PC-9 (cell line): ENCODE data around the gene ADGRD2. TPM values are rescaled to one million over a fixed set of nuclear protein-coding genes. Genes with fewer than 3 reads are reported as not detected.

Experiments
- BruUV-seq: library from RNA; stranded (reverse); fragments of 400-500 nt; replicated peaks from 2 replicates; lab custom pipeline; 2021; lab: Mats Ljungman, UMichigan
- CTCF ChIA-PET: fragments of 300-600 bp; sonication (Branson Sonifier 250); formaldehyde crosslinking; loops from one replicate; lab custom pipeline; 2022; ENCODE audit warnings: antibody characterized with exemption; lab: Charles Lee
- POLR2A ChIA-PET: fragments of 300-600 bp; sonication (Branson Sonifier 250); formaldehyde crosslinking; loops from one replicate; lab custom pipeline; 2022; ENCODE audit warnings: antibody characterized with exemption; ENCODE audit not compliant: unreplicated experiment; lab: Charles Lee
- DNase-seq, 2 experiments: peaks; one replicate each; pipeline versions ENCODE4 v3.0.0 to v3.0.0-alpha.2; 2015 to 2022; ENCODE audit warnings: mixed read lengths in 1 of 2
- H2AFZ ChIP-seq: fragments of 200-600 bp; sonication (generic); 2 replicates; pipeline ENCODE4 v1.8.1; 2017; ENCODE audit warnings: antibody characterized with exemption
- H3F3A ChIP-seq: fragments of 200-600 bp; sonication (generic); 2 replicates; pipeline ENCODE4 v1.8.1; 2017; ENCODE audit warnings: antibody characterized with exemption, mild to moderate bottlenecking, low read depth; ENCODE audit not compliant: insufficient read depth
- H3K27ac ChIP-seq: fragments of 200-600 bp; sonication (generic); 2 replicates; pipeline ENCODE4 v1.6.1; 2016; ENCODE audit warnings: mixed run types
- H3K27me3 ChIP-seq: fragments of 200-600 bp; sonication (generic); 2 replicates; pipeline ENCODE4 v1.6.1; 2016; ENCODE audit warnings: low read depth, mixed run types; ENCODE audit not compliant: insufficient read depth
- H3K36me3 ChIP-seq: fragments of 200-600 bp; sonication (generic); 2 replicates; pipeline ENCODE4 v1.6.1; 2016; ENCODE audit warnings: low read depth, mixed run types
- H3K4me1 ChIP-seq: fragments of 200-600 bp; sonication (generic); replicated peaks from 2 replicates; pipeline ENCODE4 v1.6.1; 2016; ENCODE audit warnings: mixed run types; ENCODE audit not compliant: insufficient read depth
- H3K4me2 ChIP-seq: fragments of 200-600 bp; sonication (generic); 2 replicates; pipeline ENCODE4 v1.6.1; 2017; ENCODE audit warnings: mixed run types
- H3K4me3 ChIP-seq: fragments of 200-600 bp; sonication (generic); 2 replicates; pipeline ENCODE4 v1.6.1; 2016; ENCODE audit warnings: mixed run types
- H3K79me2 ChIP-seq: fragments of 200-600 bp; sonication (generic); 2 replicates; pipeline ENCODE4 v1.6.1; 2017; ENCODE audit warnings: low read depth, mixed run types
- H3K9me2 ChIP-seq: fragments of 200-600 bp; sonication (generic); 2 replicates; pipeline ENCODE4 v1.8.1; 2017; ENCODE audit warnings: mild to moderate bottlenecking; ENCODE audit not compliant: insufficient read depth
- H3K9me3 ChIP-seq: fragments of 200-600 bp; sonication (generic); 2 replicates; pipeline ENCODE4 v1.8.1; 2016; ENCODE audit warnings: low read depth; ENCODE audit not compliant: insufficient read depth
- H4K20me1 ChIP-seq: fragments of 200-600 bp; sonication (generic); 2 replicates; pipeline ENCODE4 v1.8.1; 2017; ENCODE audit not compliant: insufficient read depth
- CTCF ChIP-seq: fragments of 200-600 bp; sonication (generic); conservative IDR thresholded peaks from 2 replicates; pipeline ENCODE4 v1.6.1; 2017; ENCODE audit warnings: mixed run types, antibody characterized with exemption, mild to moderate bottlenecking, moderate library complexity
- EZH2 ChIP-seq: fragments of 200-600 bp; sonication (generic); IDR thresholded peaks from 2 replicates; pipeline ENCODE4 v1.8.0; 2017; ENCODE audit warnings: antibody characterized with exemption, low read depth
- intact Hi-C: fragments of 100-400 bp; cut with micrococcal nuclease; formaldehyde crosslinking; loops from one replicate; pipeline ENCODE4 v1.10.0; 2022; ENCODE audit not compliant: unreplicated experiment
- total RNA-seq: library from RNA; stranded (reverse); gene quantifications from 2 replicates; pipeline ENCODE4 v1.2.3, GENCODE V29; 2021

ADGRD2 gene
- total RNA-seq, 1 experiment from 2014 or later: not detected

- Histone ChIP-seq H3K4me1 (no peaks in the 10 kb centered on the region), H3K79me2 (no peaks in the 10 kb centered on the region), H3K27ac (no peak overlapping the region), H2AFZ (no peak overlapping the region), H3K36me3 (no peaks in the 10 kb centered on the region), H3K4me2 (no peak overlapping the region), H3K4me3 (no peak overlapping the region), H3F3A (no peaks in the 10 kb centered on the region; the same call in 1 of the 2 replicates), H3K9me3 (no peaks in the 10 kb centered on the region), H3K27me3 (no peaks in the 10 kb centered on the region), H3K9me2 (no peaks in the 10 kb centered on the region), H4K20me1 (no peaks in the 10 kb centered on the region)
- POLR2A ChIA-PET: no interaction called here
- no peak for TF ChIP-seq EZH2
- no peak for TF ChIP-seq CTCF
- BruUV-seq: no TSS peak
- intact Hi-C loops: no loop called here
- CTCF ChIA-PET: no interaction called here
- DNase-seq: no peak
Observed at GRCh38 chr9:124510650-124511425, 60.6 kb downstream of the ADGRD2 start.

- Histone ChIP-seq H3K79me2 (no peaks in the 10 kb centered on the region), H4K20me1 (no peaks in the 10 kb centered on the region), H2AFZ (no peak overlapping the region), H3K4me1 (no peaks in the 10 kb centered on the region), H3K27me3 (no peaks in the 10 kb centered on the region), H3K4me2 (no peak overlapping the region), H3K9me2 (no peaks in the 10 kb centered on the region), H3K9me3 (no peaks in the 10 kb centered on the region), H3K36me3 (no peaks in the 10 kb centered on the region), H3F3A (no peaks in the 10 kb centered on the region; the same call in 1 of the 2 replicates), H3K27ac (no peak overlapping the region), H3K4me3 (no peak overlapping the region)
- intact Hi-C loops: no loop called here
- no peak for DNase-seq
- TF ChIP-seq CTCF: no peak
- TF ChIP-seq EZH2: no peak
- BruUV-seq: no TSS peak
- CTCF ChIA-PET: no interaction called here
- POLR2A ChIA-PET: no interaction called here
Observed at GRCh38 chr9:124511426-124511840, 61.2 kb downstream of the ADGRD2 start.

- H3K36me3 ChIP-seq: no peaks in the 10 kb centered on the region
- H3F3A ChIP-seq: no peaks in the 10 kb centered on the region; the same call in 1 of the 2 replicates
- no peak for TF ChIP-seq EZH2
- TF ChIP-seq CTCF: no peak
- no peak overlapping the region for H3K4me2 ChIP-seq
- ChIA-PET POLR2A (no interaction called here), CTCF (no interaction called here)
- no TSS peak for BruUV-seq
- no peaks in the 10 kb centered on the region for H3K9me2 ChIP-seq
- H3K27ac ChIP-seq: no peak overlapping the region
- H3K4me1 ChIP-seq: no peaks in the 10 kb centered on the region
- H3K79me2 ChIP-seq: no peaks in the 10 kb centered on the region
- no peak for DNase-seq
- no peak overlapping the region for H3K4me3 ChIP-seq
- H3K27me3 ChIP-seq: no peaks in the 10 kb centered on the region
- H3K9me3 ChIP-seq: no peaks in the 10 kb centered on the region
- no peaks in the 10 kb centered on the region for H4K20me1 ChIP-seq
- no peak overlapping the region for H2AFZ ChIP-seq
- intact Hi-C loops: no loop called here
Observed at GRCh38 chr9:124511891-124512805, 61.9 kb downstream of the ADGRD2 start.
